CD4-positive, alpha-beta T cell treated with Interleukin-12 subunit alpha and Interleukin-12 subunit beta, for 1 hour (primary cell): ENCODE measurements around the gene DOK7.

Experiments
- DNase-seq: peaks from one replicate; pipeline ENCODE4 v3.0.0-alpha.2; 2020

DOK7 gene

GRCh38 chr4:3492741-3493719 is 29.9 kb downstream of the DOK7 start:
- DNase-seq: no peak

GRCh38 chr4:3493720-3494461 is 30.8 kb downstream of the DOK7 start:
- DNase-seq: no peak

DNA sequence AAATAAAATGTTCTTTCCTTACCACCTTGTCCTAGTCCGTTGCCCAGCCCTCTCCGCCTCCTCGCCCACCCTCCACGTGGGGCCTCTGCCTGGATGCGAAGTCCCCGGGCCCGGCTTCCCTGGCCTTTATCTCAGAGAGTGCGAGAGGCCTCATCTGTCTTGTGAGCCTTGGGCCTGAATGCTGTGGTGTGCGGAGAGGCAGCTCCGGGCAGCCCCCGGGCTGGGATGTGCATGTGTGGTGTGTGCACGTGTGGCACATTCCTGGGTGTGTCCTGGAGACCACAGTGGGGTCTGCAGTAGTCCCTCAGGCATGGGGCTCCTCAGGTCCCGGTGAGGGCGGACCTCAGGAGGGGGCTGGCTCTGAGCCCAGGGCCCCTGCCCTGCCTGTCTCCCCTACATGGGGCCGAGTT is 31.4 kb downstream of the DOK7 start:
- DNase-seq: no peak

DNA sequence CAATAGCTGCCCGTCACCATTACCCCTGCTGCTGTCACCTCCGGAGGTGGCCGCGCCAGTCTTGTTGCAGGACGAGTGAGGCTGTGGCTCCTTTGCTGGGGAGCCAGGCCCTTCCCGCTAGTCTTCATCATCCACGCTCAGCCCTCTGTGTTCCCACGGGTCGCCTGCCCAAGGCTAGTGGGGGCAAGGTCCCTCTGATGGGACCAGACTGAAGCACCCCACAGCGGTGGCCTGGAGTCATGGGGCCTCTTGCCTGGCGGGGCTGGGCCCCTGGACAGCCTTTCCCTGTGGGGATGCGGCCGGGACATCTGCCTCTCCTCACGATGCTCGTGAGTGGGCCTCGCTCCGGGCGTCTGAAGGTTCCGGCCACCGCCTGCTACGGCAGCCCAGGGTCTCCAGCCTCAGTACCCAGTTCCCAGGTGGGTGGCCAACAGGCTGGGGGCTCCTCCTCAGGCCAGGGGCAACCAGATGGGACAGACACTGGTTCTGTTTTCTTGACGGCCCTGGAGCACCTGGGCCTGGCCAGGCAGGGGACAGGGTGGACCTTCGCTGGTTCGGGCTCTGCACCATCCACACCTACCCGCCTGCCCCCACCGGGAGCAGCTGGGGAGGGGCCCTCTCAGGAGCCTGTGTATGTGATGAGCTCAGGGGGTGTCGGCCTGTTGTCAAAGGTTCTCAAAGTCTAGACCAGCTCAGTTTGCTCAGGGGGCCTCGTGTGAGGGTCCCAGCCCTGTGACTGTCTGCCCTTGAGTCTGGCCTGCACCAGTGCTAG is 32.3 kb downstream of the DOK7 start:
- no peak for DNase-seq

- DNase-seq: no peak
Observed at GRCh38 chr4:3496021-3496420, 32.9 kb downstream of the DOK7 start.

DNA sequence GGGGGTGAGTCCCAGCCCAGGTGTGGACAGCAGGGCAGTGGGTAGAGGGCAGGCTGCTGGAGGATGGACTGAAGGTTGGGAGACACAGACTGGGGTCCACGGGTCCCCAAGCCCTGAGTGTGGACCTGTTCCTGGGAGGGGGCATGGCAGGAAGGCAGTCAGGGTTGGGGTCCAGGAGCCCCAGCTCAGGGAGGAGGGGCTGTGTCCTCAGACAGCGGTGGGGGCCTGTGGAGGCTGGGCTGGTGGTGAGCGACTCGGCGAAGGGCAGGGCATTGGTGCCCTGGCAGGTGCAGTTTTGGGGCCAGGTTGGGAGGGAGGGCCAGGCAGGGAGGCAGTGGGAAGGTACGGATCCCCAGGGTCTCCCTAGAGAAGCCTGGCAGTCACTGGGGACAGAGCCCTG is 34.0 kb downstream of the DOK7 start:
- no peak for DNase-seq

- no peak for DNase-seq
Observed at GRCh38 chr4:3497523-3498389, 34.6 kb downstream of the DOK7 start.

DNA sequence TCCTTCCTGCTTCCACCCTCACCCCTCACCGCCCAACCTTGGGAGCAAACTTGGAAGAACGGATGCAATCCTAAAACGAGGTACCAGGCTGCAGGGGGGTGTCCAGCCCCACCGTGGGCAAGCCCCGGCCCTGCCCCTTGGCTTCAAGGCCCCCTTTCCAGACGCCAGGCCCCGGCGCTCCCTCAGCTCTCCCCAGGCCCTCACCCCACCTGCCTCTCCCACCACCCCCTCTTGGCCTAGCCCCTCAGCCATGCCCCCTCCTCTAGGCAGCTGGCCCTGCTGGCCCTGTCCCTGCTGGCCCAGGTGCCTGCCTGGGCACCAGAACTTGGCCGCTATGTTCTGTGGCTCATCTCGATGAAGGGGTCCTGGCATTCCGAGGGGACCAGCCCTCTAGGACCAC is 35.3 kb downstream of the DOK7 start:
- no peak for DNase-seq

- no peak for DNase-seq
Observed at GRCh38 chr4:3498901-3499510, 35.9 kb downstream of the DOK7 start.

DNA sequence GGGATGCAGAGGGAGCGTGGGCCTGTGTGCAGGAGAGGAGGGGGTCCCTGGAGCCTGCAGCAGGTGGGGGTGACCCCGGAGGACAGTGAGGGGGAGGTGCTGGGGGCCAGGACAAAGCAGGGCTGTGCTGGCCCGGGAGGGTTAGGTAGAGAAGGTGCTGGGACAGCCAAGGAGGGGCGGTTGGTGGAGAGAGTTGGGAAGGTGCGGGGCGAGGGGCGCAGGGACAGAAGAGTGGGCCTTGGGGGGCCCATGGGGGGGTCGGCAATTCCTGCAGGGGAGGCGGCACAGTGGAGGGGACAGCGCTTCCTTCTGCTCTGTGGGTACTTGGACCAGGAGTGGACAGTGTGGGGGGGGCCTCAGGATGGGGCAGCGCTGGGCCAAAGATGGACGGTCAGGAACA is 36.6 kb downstream of the DOK7 start:
- no peak for DNase-seq

DNA sequence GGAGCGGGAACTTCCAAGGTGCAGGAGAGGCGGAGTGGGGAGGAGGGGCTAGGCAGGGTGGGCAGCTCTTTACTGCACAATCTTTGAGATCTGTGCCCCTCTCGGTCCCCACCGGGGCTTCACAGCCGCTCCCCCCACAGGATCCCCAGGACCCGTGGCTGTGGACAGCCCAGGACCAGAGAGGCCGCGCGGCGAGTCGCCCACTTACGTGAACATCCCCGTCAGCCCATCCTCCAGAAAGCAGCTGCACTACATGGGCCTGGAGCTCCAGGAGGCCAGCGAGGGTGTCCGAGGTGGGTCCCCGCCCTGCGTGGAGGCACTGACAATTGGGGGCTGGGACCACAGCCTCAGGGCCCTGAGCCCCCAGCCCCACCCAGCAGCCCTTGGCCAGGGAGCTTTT is 37.0 kb downstream of the DOK7 start:
- DNase-seq: no peak

DNA sequence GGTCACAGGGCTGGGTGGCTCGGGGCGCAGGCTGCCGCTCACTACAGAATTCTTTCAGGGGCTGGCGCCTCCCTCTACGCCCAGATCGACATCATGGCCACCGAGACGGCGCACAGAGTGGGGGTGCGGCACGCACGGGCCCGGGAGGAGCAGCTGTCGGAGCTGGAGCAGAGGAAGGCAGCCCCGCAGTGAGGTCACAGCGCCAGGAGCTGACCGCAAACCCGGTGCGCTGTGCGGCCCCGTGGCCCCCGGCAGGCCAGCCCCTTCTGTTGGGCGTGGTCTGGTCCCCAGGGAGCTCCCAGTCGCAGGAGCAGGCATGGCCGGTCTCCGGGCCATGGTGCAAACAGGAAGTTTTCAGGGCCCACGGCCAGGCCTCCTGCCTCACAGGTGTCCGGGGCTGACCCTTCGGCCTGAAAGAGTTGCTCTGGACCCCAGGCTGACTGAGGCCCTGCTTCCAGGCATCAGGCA is 37.6 kb downstream of the DOK7 start:
- no peak for DNase-seq

GRCh38 chr4:3501126-3501824 is 38.2 kb downstream of the DOK7 start:
- DNase-seq: no peak

GRCh38 chr4:3501825-3502425 is 38.8 kb downstream of the DOK7 start:
- DNase-seq: no peak

DNA sequence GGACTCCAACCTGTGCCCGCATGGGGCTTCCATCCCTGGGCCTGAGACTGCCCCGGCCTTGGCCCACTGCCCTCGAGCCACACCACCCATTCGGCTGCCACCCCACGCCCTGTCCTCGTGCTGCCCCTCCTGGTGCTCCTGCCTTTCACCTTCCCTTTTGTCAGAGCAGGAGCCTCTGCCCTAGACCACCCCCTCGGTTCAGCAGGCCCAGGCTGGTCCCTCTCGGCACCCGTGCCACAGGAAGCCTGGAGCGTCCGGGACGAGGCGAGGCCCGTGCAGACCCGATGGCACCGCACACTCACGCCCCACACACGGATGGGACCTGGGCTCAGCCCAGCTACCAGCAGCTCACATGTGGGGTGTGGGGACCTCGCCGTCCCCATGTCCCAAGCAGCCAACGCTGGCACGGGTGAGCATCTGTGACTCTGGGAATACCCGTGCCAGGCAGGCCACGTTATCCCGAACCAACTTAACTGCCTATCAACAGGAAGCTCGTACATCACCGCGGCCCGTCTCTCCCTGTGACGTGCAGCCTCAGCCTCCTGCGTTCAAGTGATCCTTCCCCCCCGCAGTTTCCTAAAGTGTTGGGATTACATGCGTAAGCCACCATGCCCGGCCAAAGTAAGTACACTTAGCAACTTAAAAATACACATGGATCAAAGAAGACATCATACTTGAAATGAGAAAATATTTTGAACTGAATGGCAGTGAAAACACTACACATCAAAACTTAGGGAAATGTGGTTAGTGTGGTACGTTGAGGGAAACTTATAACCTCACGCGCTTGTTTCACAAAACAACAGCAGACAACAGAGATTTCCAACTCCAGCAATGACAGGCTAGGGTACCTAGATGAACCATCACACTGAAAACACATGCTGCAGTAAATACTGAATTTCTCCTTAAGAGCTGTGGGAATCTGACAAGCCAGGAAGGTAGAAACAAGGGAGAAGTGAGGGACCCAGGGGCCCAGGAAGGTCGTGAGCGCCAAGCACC is 40.1 kb downstream of the DOK7 start:
- DNase-seq: no peak

GRCh38 chr4:3505231-3505630 is 42.1 kb downstream of the DOK7 start:
- DNase-seq: no peak

GRCh38 chr4:3508542-3508941 is 45.4 kb downstream of the DOK7 start:
- no peak for DNase-seq

- DNase-seq: no peak
Observed at GRCh38 chr4:3510481-3510880, 47.4 kb downstream of the DOK7 start.

GRCh38 chr4:3511187-3511586 is 48.1 kb downstream of the DOK7 start:
- DNase-seq: no peak
